Muscle layer of duodenum (tissue), 2 donors: ENCODE results near the gene SLC39A11.

Source experiments
- H3K27ac ChIP-seq: one replicate; pipeline ENCODE4 v1.7.0; 2013; ENCODE audit warnings: mild to moderate bottlenecking, low read length
- H3K27me3 ChIP-seq: one replicate; pipeline ENCODE4 v1.7.0; 2013; ENCODE audit warnings: low read depth, mild to moderate bottlenecking, control low read depth, low read length
- H3K36me3 ChIP-seq, 2 donors: one replicate each; pipeline ENCODE4 v1.7.0; 2013; ENCODE audit warnings: low read length in 2 of 2, control low read depth in 1 of 2, mild to moderate bottlenecking in 1 of 2; ENCODE audit not compliant: insufficient read depth in 2 of 2, control insufficient read depth in 1 of 2
- H3K4me1 ChIP-seq, 2 donors: one replicate each; pipeline ENCODE4 v1.7.0; 2013; ENCODE audit warnings: low read length in 2 of 2, mild to moderate bottlenecking in 2 of 2, control low read depth in 1 of 2, moderate library complexity in 1 of 2; ENCODE audit not compliant: insufficient read depth in 2 of 2, control insufficient read depth in 1 of 2
- H3K4me3 ChIP-seq, 2 donors: one replicate each; pipeline ENCODE4 v1.7.0; 2013; ENCODE audit warnings: low read length in 2 of 2, low read depth in 1 of 2, mild to moderate bottlenecking in 1 of 2
- H3K9me3 ChIP-seq, 2 donors: one replicate each; pipeline ENCODE4 v1.7.0; 2013; ENCODE audit warnings: low read length in 2 of 2, control low read depth in 1 of 2, mild to moderate bottlenecking in 1 of 2; ENCODE audit not compliant: control insufficient read depth in 1 of 2
- donor health status: healthy.

Gene SLC39A11

GRCh38 chr17:72700226-72700625 lies 392.3 kb downstream of the SLC39A11 start:
- H3K9me3 ChIP-seq, result no peaks in the 10 kb centered on the region
- H3K27ac ChIP-seq, result no peak overlapping the region
- H3K27me3 ChIP-seq, result no peaks in the 10 kb centered on the region
- no peak overlapping the region for H3K4me3 ChIP-seq
- no peaks in the 10 kb centered on the region for H3K4me1 ChIP-seq
- H3K36me3 ChIP-seq, result no peaks in the 10 kb centered on the region

GRCh38 chr17:72699545-72699944 lies 392.9 kb downstream of the SLC39A11 start:
- Histone ChIP-seq H3K27me3 (no peaks in the 10 kb centered on the region), H3K36me3 (no peaks in the 10 kb centered on the region), H3K9me3 (no peaks in the 10 kb centered on the region), H3K4me1 (no peaks in the 10 kb centered on the region), H3K4me3 (no peak overlapping the region), H3K27ac (no peak overlapping the region)

- Histone ChIP-seq H3K9me3 (no peaks in the 10 kb centered on the region), H3K36me3 (no peaks in the 10 kb centered on the region), H3K27ac (no peak overlapping the region), H3K4me3 (no peak overlapping the region), H3K4me1 (no peaks in the 10 kb centered on the region), H3K27me3 (no peaks in the 10 kb centered on the region)
These were observed 394.8 kb downstream of the SLC39A11 start for GRCh38 chr17:72697602-72698146.

GRCh38 chr17:72696721-72697120 lies 395.8 kb downstream of the SLC39A11 start:
- H3K9me3 ChIP-seq, result no peaks in the 10 kb centered on the region
- H3K36me3 ChIP-seq, result no peaks in the 10 kb centered on the region
- no peak overlapping the region for H3K4me3 ChIP-seq
- H3K27me3 ChIP-seq, result no peaks in the 10 kb centered on the region
- H3K4me1 ChIP-seq, result no peaks in the 10 kb centered on the region
- no peak overlapping the region for H3K27ac ChIP-seq

GRCh38 chr17:72696156-72696555 lies 396.3 kb downstream of the SLC39A11 start:
- H3K36me3 ChIP-seq, result no peaks in the 10 kb centered on the region
- H3K27me3 ChIP-seq, result no peaks in the 10 kb centered on the region
- no peak overlapping the region for H3K4me3 ChIP-seq
- no peaks in the 10 kb centered on the region for H3K4me1 ChIP-seq
- H3K9me3 ChIP-seq, result no peaks in the 10 kb centered on the region
- H3K27ac ChIP-seq, result no peak overlapping the region

- Histone ChIP-seq H3K9me3 (no peaks in the 10 kb centered on the region), H3K27ac (no peak overlapping the region), H3K36me3 (no peaks in the 10 kb centered on the region), H3K27me3 (no peaks in the 10 kb centered on the region), H3K4me1 (no peaks in the 10 kb centered on the region), H3K4me3 (no peak overlapping the region)
These were observed 398.5 kb downstream of the SLC39A11 start for GRCh38 chr17:72693956-72694355.

- Histone ChIP-seq H3K36me3 (no peaks in the 10 kb centered on the region), H3K4me3 (no peak overlapping the region), H3K4me1 (no peaks in the 10 kb centered on the region), H3K9me3 (no peaks in the 10 kb centered on the region), H3K27ac (no peak overlapping the region), H3K27me3 (no peaks in the 10 kb centered on the region)
These were observed 399.2 kb downstream of the SLC39A11 start for GRCh38 chr17:72693151-72693878.

GRCh38 chr17:72692676-72693075 lies 399.8 kb downstream of the SLC39A11 start:
- Histone ChIP-seq H3K36me3 (no peaks in the 10 kb centered on the region), H3K27me3 (no peaks in the 10 kb centered on the region), H3K9me3 (no peaks in the 10 kb centered on the region), H3K4me3 (no peak overlapping the region), H3K27ac (no peak overlapping the region), H3K4me1 (no peaks in the 10 kb centered on the region)

- no peak overlapping the region for H3K4me3 ChIP-seq
These were observed 400.9 kb downstream of the SLC39A11 start for GRCh38 chr17:72691586-72691985.

GRCh38 chr17:72691017-72691416 lies 401.5 kb downstream of the SLC39A11 start:
- H3K9me3 ChIP-seq, result no peaks in the 10 kb centered on the region
- no peaks in the 10 kb centered on the region for H3K27me3 ChIP-seq
- no peaks in the 10 kb centered on the region for H3K4me1 ChIP-seq
- H3K36me3 ChIP-seq, result no peaks in the 10 kb centered on the region
- H3K27ac ChIP-seq, result no peak overlapping the region
- H3K4me3 ChIP-seq, result no peak overlapping the region

More at GRCh38 chr17:72691586-72691985, 400.9 kb downstream of the SLC39A11 start:
- H3K27ac ChIP-seq, result no peak overlapping the region
- no peaks in the 10 kb centered on the region for H3K4me1 ChIP-seq
- no peaks in the 10 kb centered on the region for H3K27me3 ChIP-seq
- no peaks in the 10 kb centered on the region for H3K9me3 ChIP-seq
- H3K36me3 ChIP-seq, result no peaks in the 10 kb centered on the region

GRCh38 chr17:72687886-72688285 lies 404.6 kb downstream of the SLC39A11 start:
- Histone ChIP-seq H3K36me3 (no peaks in the 10 kb centered on the region), H3K27ac (no peak overlapping the region), H3K4me1 (no peaks in the 10 kb centered on the region), H3K9me3 (no peaks in the 10 kb centered on the region), H3K4me3 (no peak overlapping the region), H3K27me3 (no peaks in the 10 kb centered on the region)
